HG02852 (cell line): ENCODE results near the gene LMBR1.
"Not testable (repeated sequence)": the region's sequence is repeated elsewhere in the genome, so short reads cannot be mapped to it uniquely, and the experiment has no call there.

ENCODE experiments used
- ATAC-seq: cut with Tn5 transposase; IDR thresholded peaks from one replicate; pipeline ENCODE4 v1.9.1; 2021; ENCODE audit warnings: mild to moderate bottlenecking, moderate library complexity; ENCODE audit not compliant: unreplicated experiment

Gene LMBR1

DNA sequence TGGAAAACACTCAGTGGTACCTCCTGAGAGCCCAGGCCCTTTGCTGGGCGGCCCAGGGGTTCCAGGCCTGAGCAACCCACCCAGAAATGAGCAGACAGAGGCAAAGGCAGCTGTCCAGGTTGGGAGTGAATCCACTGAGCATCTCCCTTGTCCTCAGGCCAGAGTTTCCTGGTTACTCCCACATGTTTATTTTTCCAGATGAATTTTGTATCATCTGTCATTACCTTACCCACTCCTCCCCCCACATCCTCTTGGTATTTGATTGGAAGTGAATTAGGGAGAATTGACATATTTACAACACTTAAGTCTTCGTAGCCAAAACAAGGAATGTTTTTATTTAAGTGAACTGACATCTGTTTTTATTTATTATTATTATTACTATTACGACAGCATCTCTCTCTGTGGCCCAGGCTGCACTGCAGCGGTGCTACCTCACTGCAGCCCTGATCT is 13.2 kb upstream of the LMBR1 start:
- no peak for ATAC-seq

DNA sequence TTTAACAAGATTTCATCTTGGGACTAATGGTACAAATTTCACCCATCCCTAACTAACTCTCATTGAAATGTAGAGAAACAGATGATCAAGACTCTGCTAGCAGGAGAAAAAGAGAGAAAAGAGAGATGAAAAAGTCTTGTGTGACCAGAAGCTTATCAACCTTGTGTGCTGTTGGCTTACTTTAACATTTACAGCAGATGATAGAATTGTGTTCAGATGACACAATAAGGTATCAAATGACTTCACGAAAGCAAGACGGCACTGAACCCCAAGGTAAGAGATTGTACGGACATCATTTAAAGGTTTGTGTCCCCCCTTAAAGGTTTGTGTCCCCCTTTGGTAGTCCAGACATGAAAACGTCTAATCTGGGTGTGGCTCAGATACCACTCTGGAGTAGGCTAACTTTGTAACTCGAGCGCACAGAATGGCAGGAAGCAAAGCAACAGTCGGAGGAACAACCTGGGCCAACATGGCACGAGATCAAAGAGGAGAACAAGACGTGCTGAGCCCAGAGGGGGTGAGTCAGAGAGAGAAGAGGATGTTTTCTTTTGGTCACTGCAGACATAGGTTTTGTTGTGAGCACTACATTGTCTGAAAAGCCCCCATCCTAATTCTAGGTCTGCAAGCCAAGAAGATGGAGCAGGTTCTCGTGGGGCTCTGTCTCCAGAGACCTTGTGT is 10.4 kb upstream of the LMBR1 start:
- ATAC-seq, result no peak

DNA sequence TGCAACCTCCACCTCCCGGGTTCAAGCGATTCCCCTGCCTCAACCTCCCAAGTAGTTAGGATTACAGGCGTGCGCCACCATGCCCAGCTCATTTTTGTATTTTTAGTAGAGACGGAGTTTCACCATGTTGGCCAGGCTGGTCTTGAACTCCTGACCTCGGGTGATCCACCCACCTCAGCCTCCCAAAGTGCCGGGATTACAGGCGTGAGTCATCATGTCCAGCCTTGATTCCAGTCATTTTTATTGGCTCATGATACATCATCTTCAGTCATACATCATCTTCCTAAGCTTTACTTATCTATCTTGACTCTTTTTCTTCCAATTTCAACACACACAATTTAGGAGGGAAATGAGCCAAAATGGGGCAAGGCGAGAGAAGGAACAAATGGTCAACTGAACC is 7.1 kb upstream of the LMBR1 start:
- ATAC-seq, result not testable (repeated sequence)

DNA sequence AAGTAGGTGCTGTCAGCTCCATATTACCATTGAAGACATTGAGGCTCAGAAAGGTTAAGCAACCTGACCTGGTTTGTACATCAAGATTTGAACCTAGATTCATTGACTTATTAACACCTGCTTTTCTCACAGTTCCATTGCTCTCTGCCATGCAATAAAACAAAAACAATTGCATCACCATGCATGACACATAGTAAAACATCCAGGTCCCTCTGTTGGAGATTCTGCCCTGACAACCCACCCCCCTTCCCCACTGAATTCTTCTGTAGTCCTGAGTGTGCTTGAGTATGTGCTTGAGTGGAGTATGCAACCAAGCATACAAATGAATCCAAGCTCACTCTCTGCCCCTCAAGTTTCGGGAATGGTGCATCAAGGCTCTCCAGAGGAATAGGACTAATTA is 6.0 kb upstream of the LMBR1 start:
- ATAC-seq, result no peak

DNA sequence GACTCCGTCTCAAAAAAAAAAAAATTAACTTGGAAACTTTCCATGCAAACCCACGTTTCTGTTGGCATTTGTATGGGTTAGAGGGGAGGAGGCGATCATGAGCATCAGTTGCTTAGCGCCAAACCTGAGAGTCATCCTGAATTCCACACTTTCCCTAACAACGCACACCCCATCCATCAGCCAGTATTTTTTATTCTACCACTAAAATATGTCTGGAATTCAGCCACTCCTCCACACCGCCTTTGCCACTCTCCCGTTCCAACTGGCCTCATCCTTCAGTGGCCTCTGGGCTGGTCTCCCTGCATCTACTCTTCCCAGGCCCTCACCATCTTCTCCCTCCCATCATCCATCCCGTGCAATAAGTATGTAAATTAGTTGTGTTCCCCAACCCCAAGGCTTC is 4.7 kb upstream of the LMBR1 start:
- ATAC-seq, result no peak

DNA sequence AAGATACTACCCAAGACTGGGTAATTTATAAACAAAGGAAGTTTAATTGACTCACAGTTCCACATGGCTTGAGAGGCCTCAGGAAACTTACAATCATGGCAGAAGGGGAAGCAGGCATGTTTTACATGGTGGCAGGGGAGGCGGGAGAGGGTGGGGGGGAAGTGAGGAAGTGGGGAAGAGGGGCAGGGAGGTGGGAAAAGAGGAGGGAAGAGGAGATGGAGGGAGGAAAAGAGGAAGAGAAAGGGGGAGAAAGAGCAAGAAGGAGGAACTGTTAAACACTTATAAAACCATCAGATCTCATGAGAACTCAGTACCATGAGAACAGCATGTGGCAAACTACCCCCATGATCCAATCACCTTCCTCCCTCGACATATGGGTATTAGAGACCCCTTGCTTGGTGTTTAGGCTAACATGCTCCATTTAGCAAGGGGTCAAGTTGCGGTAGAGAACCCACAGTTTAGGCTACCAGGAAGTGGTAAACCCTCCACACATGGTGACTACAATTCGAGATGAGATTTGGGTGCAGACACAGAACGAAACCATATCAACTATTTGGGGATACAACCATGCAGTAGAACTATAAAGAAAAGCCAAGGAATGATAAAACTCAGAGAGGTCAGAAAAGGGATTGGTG is 3.5 kb upstream of the LMBR1 start:
- ATAC-seq, result no peak

DNA sequence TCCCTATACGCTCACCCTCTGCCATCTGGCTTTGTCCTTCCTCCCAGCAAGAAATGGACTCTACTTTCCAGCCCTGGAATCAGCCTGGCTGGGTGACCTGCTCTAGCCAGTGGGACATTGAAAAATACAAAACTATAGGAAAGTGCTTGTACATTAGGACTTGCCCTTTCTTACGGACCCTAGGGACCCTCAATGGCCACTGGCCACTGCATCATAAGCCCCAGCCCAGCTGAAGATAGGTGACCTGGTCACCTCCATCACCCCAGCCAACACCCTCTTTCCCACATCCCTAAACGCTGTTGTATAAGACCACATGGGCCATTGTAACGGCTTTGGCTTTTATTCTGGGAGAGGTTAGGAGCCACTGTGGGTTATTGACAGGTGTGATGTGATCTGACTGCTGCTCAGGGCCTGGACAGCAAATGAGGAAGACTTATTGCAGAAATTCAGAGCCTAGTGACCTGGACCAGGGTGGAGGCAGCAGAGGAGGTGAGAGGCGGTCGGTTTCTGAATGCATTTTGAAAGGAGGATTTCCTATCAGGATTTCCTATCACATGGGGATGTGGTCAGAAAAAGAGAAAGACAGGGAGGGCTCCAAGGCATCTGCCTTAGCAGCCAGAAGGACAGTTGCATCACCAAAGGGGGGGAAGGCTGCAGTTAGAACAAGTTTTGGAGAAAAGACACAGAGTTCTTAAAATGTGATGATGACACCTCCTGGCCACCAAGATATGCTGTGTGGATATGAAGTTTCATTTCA is 2.2 kb upstream of the LMBR1 start:
- no peak for ATAC-seq

DNA sequence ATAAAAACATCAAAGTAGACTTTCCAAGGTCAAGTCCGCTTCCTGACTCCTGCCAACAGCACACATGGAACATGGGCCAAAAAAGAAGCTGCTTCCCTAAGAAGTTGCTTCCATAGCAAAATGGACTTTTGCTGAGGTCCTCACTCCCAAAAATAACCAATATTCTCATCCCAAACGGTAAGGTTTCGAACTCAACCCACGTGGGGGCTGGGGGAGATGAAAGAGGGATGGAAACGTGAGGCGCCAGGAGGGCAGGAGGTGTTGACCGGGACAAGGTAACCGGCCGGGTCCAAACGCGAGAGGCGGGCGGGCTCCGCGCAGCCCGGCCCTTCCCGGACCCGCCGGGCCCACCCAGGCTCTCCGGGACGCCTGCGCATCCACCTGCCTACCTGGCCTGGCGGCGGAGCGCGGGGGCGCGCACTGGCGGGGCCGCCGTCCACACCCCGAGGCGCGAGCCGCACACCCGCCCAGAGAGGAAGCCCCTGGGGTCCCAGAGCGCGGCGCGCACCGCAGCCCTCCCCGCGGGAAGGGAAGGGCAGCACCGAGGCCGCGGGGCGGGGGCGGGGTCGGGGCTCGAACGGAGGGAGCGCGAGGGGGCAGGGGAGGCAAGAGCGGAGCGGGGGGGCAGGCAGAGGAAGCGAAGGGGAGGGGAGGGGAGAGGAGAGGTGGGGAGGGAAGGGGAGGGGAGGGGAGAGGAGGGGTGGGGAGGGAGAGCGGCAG is 742 bp downstream of the LMBR1 start:
- ATAC-seq, result peak; percentile 29

DNA sequence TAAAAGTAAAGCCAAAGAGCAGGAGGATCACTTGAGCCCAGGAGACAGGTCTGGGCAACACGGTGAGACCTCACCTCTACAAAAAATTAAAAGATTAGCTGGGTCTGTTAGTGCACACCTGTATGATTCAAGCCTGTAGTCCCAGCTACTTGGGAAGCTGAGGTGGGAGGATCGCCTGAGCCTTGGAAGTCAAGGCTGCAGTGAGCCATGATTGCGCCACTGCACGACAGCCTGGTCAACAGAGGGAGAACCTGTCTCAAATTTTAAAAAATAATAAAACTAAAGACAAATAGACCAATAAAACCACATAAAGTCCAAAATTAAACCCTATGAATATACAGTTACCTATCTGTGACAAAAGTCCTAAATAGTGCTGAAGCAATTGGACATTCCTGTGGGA is 3.2 kb downstream of the LMBR1 start:
- ATAC-seq, result no peak

DNA sequence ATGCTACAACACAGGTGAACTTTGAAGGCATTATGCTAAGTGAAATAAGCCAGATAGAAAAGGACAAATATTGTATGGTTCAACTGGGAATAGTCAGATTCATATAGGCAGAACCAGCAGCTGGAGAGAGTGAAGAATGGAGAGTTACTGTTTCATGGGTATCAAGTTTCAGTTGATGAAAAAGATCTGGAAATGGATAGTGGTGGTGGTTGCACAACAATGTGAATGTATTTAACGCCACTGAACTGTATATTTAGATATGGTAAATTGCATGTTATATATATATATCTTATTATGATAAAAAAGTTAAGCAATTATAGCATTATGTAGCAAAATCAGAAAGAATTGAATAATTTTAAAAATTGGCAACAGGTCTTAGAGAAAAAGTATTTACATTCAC is 3.9 kb downstream of the LMBR1 start:
- no peak for ATAC-seq

DNA sequence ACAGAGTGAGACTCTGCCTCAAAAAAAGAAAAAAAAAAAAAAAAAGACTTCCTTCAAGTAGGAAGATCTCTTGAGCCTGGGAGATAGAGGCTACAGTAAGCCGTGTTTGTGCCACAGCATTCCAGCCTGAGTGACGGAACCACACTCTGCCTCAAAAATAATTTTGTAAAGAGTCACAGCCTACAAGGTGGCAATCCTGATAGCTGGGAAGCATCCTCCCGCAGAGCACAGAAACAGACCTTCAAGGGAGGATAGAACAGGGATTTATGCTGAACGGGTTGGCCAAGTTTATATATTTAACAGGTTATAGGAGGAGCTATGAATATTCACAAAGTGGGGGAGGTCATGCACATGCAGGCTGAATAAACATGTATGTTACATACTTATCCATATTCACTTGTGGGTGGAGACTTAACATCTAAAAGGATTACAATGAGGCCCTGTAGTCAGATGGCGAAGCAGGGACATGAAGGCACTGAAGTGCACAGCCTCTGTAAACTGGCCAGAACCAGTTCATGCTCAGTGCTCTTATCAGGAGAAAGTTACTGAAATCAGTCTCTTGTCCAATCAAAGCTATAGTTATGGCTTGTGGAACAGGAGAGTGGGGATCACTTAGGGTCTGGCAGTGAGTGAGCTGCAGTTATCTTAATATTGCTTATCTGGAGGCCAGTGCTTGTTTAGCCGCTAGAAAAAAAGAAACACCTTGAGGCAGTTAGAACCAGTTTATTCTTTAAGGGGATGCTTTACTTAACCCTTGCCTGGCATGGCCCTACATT is 6.8 kb downstream of the LMBR1 start:
- ATAC-seq, result no peak

DNA sequence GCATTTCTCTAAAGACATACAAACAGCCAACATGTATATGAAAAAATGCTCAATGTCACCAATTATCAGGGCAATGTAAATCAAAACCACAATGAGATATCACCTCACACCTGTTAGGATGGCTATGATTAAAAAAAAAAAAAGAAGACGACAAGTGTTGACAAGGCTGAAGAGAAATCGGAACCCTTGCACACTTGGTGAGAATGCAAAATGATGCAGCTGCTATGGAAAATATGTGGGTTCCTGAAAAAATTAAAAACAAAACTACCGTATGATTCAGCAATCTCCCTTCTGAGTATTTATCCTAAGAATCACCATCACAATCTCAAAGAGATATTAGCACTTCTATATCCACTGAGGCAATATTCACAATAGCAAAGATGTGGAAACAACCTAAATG is 11.3 kb downstream of the LMBR1 start:
- ATAC-seq, result no peak

DNA sequence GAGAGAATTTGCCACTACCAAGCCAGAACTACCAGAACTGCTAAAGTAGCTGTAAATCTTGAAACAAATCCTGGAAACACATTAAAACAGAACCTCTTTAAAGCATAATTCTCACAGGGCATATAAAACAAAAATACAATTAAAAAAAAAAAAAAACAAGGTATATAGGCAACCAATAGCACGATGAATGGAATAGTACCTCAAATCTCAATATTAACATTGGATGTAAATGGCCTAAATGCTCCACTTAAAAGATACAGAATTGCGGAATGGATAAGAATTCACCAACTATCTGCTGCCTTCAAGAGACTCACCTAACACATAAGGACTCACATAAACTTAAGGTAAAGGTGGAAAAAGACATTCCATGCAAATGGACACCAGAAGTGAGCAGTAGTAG is 17.2 kb downstream of the LMBR1 start:
- no peak for ATAC-seq

DNA sequence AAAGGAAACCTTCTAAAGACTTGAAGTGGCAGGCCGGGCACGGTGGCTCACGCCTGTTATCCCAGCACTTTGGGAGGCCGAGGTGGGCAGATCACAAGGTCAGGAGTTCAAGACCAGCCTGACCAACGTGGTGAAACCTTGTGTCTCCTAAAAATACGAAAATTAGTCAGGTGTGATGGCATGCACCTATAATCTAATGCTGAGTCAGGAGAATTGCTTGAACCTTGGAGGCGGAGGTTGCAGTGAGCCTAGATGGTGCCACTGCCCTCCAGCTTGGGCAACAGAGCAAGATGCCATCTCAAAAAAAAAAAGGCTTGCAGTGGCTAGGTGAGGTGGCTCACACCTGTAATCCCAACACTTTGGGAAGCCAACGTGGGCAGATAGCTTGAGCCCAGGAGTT is 24.6 kb downstream of the LMBR1 start:
- ATAC-seq, result not testable (repeated sequence)

DNA sequence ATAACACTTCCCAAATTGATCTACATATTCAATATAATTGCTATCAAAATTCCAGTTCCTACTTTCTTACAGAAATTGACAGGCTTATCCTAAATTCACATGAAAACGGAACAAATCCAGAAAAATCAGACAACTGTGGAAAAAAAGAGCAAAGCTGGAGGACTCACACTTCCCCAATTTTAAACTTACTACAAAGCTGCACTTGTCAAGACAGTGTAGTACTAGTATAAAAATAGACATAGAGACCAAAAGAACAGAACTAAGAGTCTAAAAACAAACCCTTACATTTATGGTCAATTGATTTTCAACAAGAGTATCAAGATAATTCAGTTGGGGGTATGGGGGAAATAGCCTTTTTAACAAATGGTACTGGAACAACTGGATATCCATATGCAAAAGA is 27.5 kb downstream of the LMBR1 start:
- ATAC-seq, result peak; percentile 77

DNA sequence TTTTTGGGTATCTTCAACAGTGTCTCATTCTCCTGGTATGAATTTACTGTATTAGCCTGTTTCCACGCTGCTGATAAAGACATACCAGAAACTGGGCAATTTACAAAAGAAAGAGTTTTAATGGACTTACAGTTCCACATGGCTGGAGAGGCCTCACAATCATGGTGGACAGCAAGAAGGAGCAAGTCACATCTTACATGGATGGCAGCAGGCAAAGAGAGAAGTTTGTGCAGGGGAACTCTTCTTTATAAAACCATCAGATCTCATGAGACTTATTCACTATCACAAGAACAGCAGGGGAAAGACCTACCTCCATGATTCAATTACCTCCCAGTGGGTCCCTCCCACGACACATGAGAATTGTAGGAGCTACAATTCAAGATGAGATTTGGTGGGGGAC is 31.0 kb downstream of the LMBR1 start:
- ATAC-seq, result not testable (repeated sequence)

DNA sequence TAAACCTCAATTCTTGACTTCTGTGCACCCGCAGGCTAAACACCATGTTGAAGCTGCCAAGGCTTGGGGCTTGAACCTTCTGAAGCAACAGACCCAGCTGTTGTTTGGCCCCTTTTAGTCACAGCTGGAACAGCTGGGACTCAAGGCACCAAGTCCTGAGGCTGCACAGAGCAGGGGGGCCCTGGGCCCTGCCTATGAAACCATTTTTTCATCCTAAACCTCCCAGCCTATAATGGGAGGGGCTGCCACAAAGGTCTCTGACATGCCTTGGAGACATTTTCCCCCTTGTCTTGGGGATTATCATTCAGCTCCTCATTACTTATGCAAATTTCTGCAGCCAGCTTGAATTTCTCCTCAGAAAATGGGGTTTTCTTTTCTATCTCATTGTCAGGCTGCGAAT is 31.8 kb downstream of the LMBR1 start:
- no peak for ATAC-seq

DNA sequence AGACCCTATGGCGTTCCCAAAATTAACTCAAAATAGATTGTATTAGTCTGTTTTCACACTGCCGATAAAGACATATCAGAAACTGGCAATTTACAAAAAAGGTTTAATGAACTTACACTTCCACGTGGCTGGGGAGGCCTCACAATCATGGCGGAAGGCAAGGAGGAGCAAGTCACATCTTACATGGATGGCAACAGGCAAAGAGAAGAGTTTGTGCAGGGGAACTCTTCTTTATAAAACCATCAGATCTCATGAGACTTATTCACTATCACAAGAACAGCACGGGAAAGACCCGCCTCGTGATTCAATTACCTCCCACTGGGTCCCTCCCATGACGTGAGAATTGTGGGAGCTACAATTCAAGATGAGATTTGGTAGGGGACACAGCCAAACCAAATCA is 32.9 kb downstream of the LMBR1 start:
- not testable (repeated sequence) for ATAC-seq

DNA sequence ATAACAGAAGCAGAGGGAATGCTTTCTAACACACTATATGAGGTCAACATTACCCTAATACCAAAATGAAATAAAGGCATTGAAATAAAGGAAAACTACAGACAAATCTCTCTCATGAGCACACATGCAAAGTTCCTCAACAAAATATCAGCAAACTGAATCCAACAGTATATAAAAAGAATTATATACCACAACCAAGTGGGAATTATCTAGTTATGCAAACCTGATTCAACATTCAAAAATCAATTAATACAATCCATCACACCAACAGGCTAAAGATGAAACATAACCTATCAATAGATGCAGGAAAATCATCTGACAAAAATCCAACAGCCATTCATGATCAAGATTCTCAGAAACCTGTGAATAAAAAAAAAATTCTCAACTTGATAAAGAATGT is 34.5 kb downstream of the LMBR1 start:
- ATAC-seq, result no peak

DNA sequence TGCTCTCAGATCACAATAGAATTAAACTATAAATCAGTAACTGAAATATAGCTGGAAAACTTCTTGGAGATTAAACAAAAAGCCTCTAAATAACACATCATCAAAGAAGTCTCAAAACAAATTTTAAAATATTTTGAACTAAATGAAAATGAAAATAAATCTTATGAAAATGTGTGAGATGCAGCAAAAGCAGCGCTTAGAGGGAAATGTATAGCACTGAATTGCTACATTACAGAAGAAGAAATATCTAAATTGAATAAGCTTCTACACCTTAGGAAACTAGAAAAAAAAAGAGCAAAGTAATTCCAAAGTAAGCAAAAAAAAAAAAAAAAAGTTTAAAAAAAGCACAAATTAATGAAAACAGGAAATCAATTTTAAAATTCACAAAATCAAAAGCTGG is 35.2 kb downstream of the LMBR1 start:
- ATAC-seq, result no peak

DNA sequence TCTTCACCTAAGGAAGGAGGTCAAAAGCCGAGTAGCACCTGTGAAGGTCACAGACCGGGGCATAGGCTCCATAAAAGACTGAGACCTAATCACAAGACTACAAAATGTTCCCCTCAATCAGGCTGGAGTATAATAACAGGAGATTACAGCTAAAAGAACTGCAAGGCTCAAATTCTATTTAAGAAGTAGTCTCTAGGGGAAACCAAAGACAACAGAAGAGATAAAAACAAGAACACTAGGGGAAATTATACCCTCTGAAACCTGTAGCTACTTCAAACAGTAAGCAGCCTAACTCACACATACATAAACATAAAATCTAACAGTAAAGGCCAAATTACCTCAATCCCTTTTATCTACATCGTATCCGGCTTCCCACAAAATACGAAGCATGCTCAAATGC is 38.3 kb downstream of the LMBR1 start:
- no peak for ATAC-seq
